HEK293 (cell line): ENCODE results near the gene SH3RF3.
A peak's percentile ranks its signal among the peaks of the same experiment; 100 is the strongest.

ENCODE experiments used
- CTCF ChIA-PET: fragments of 350-600 bp; formaldehyde crosslinking; extraction: SDS; loops from one replicate; lab custom pipeline; 2021; ENCODE audit warnings: antibody characterized with exemption; lab: Yijun Ruan, JAX
- POLR2A ChIA-PET: fragments of 300-600 bp; formaldehyde crosslinking; extraction: SDS; loops from one replicate; lab custom pipeline; 2020; ENCODE audit warnings: antibody characterized with exemption, inconsistent platforms; lab: Yijun Ruan, JAX
- H3K27ac ChIP-seq: fragments of 200-500 bp; sonication (Bioruptor generic); 2 replicates; pipeline ENCODE4 v1.5.1; 2014; ENCODE audit warnings: low read depth, low read length, control low read depth, inconsistent platforms; ENCODE audit errors: extremely low read depth
- H3K36me3 ChIP-seq, 2 experiments: fragments of 200-500 bp in 1 of 2; sonication (Bioruptor generic) in 1 of 2; 1 replicate in 1 of 2; 2 replicates in 1 of 2; pipeline ENCODE4 v1.5.1; 2014 to 2017; ENCODE audit warnings: inconsistent platforms in 2 of 2, low read length in 2 of 2; ENCODE audit not compliant: control insufficient read depth in 2 of 2, insufficient read depth in 1 of 2
- H3K4me1 ChIP-seq: fragments of 200-500 bp; sonication (Bioruptor generic); 2 replicates; pipeline ENCODE4 v1.5.1; 2014; ENCODE audit warnings: mild to moderate bottlenecking, low read length, inconsistent platforms; ENCODE audit not compliant: control insufficient read depth, insufficient read depth
- H3K4me3 ChIP-seq: 2 replicates; pipeline ENCODE4 v1.5.1; 2011; ENCODE audit warnings: low read depth, mild to moderate bottlenecking, control low read depth, low read length, moderate library complexity
- H3K9me3 ChIP-seq: fragments of 200-500 bp; sonication (Bioruptor generic); 2 replicates; pipeline ENCODE4 v1.5.1; 2014; ENCODE audit warnings: low read depth, low read length, inconsistent platforms; ENCODE audit not compliant: control insufficient read depth, insufficient read depth
- EGR2 ChIP-seq: fragments of 450-650 bp; formaldehyde crosslinking; IDR thresholded peaks from 2 replicates; pipeline ENCODE4 v1.5.1; 2016; ENCODE audit warnings: low read depth, missing biosample characterization, missing genetic modification characterization
- HOXD13 ChIP-seq: sonication (generic); formaldehyde crosslinking; IDR thresholded peaks from 2 replicates; pipeline ENCODE4 v1.8.0; 2022; ENCODE audit warnings: missing genetic modification reagents, borderline replicate concordance
- KLF16 ChIP-seq: fragments of 450-650 bp; formaldehyde crosslinking; IDR thresholded peaks from 2 replicates; pipeline ENCODE4 v1.5.1; 2017; ENCODE audit warnings: missing biosample characterization, missing genetic modification characterization
- ZFHX2 ChIP-seq: fragments of 450-650 bp; formaldehyde crosslinking; conservative IDR thresholded peaks from 2 replicates; pipeline ENCODE4 v1.5.1; 2016; ENCODE audit warnings: missing biosample characterization, missing genetic modification characterization
- ZIC2 ChIP-seq: fragments of 450-650 bp; formaldehyde crosslinking; IDR thresholded peaks from 2 replicates; pipeline ENCODE4 v1.5.1; 2016; ENCODE audit warnings: missing biosample characterization, missing genetic modification characterization
- ZNF140 ChIP-seq: fragments of 450-650 bp; formaldehyde crosslinking; IDR thresholded peaks from 2 replicates; pipeline ENCODE4 v1.5.1; 2016; ENCODE audit warnings: missing biosample characterization, missing genetic modification characterization
- ZNF18 ChIP-seq: fragments of 450-650 bp; formaldehyde crosslinking; IDR thresholded peaks from 2 replicates; pipeline ENCODE4 v1.5.1; 2016; ENCODE audit warnings: missing biosample characterization, missing genetic modification characterization
- ZNF2 ChIP-seq: fragments of 450-650 bp; formaldehyde crosslinking; IDR thresholded peaks from 2 replicates; pipeline ENCODE4 v1.5.1; 2016; ENCODE audit warnings: missing biosample characterization, missing genetic modification characterization
- ZNF24 ChIP-seq: fragments of 450-650 bp; formaldehyde crosslinking; IDR thresholded peaks from 2 replicates; pipeline ENCODE4 v1.5.1; 2016; ENCODE audit warnings: missing biosample characterization, missing genetic modification characterization
- ZNF274 ChIP-seq, 2 experiments: fragments of 200-500 bp in 1 of 2; fragments of 450-650 bp in 1 of 2; sonication (Bioruptor generic) in 1 of 2; formaldehyde crosslinking in 1 of 2; IDR thresholded peaks; 2 replicates each; pipeline versions ENCODE4 v1.5.1 to v1.6.1; 2014 to 2016; ENCODE audit warnings: borderline replicate concordance in 1 of 2, inconsistent platforms in 1 of 2, low read length in 1 of 2, missing biosample characterization in 1 of 2, missing genetic modification characterization in 1 of 2
- ZNF341 ChIP-seq: fragments of 450-650 bp; formaldehyde crosslinking; IDR thresholded peaks from 2 replicates; pipeline ENCODE4; 2016; ENCODE audit warnings: low read depth, missing biosample characterization, missing genetic modification characterization
- ZNF521 ChIP-seq: fragments of 450-650 bp; formaldehyde crosslinking; IDR thresholded peaks from 2 replicates; pipeline ENCODE4 v1.5.1; 2017; ENCODE audit warnings: missing biosample characterization, mild to moderate bottlenecking, missing genetic modification characterization
- ZNF544 ChIP-seq: fragments of 450-650 bp; formaldehyde crosslinking; IDR thresholded peaks from 2 replicates; pipeline ENCODE4 v1.5.0; 2017; ENCODE audit warnings: missing biosample characterization, missing genetic modification characterization
- ZNF580 ChIP-seq: fragments of 450-650 bp; formaldehyde crosslinking; IDR thresholded peaks from 2 replicates; pipeline ENCODE4 v1.5.1; 2016; ENCODE audit warnings: missing biosample characterization, missing genetic modification characterization
- ZNF654 ChIP-seq: fragments of 450-650 bp; formaldehyde crosslinking; IDR thresholded peaks from 2 replicates; pipeline ENCODE4 v1.5.1; 2016; ENCODE audit warnings: low read depth, missing biosample characterization, missing genetic modification characterization
- ZNF830 ChIP-seq: fragments of 450-650 bp; IDR thresholded peaks from 2 replicates; pipeline ENCODE4 v1.5.0; 2018; ENCODE audit warnings: missing biosample characterization, missing genetic modification characterization, low read depth, mild to moderate bottlenecking, moderate library complexity
- ZXDB ChIP-seq: fragments of 450-650 bp; formaldehyde crosslinking; IDR thresholded peaks from 2 replicates; pipeline ENCODE4 v1.5.1; 2016; ENCODE audit warnings: missing biosample characterization, missing genetic modification characterization

Gene SH3RF3

GRCh38 chr2:109264595-109265328 is 135.8 kb downstream of the SH3RF3 start:
- peaks cover 14% of the 10 kb centered on the region for H3K4me1 ChIP-seq
- no peak overlapping the region for H3K4me3 ChIP-seq
- ChIA-PET POLR2A (no interaction called here), CTCF (interaction anchor here (1.0 kb wide), 1 partner anchor 19 kb away, joined by 5 read pairs; no protein-coding TSS in a partner anchor)
- peak; percentile 29; the same call in 1 of the 2 replicates for TF ChIP-seq ZIC2
- 0 out of 2 replicates have a peak, but pooled peaks have one; percentile 32 for TF ChIP-seq ZNF341 (tag by site-specific recombination)
- peak; percentile 80 for TF ChIP-seq ZFHX2 (tag by site-specific recombination)
- TF ChIP-seq EGR2 = peak; percentile 73
- no peak for TF ChIP-seq HOXD13
- no peaks in the 10 kb centered on the region for H3K36me3 ChIP-seq
- H3K27ac ChIP-seq = no peak overlapping the region; the same call in 1 of the 2 replicates
- no peaks in the 10 kb centered on the region for H3K9me3 ChIP-seq

GRCh38 chr2:109265369-109265768 is 136.4 kb downstream of the SH3RF3 start:
- no peaks in the 10 kb centered on the region for H3K36me3 ChIP-seq
- ChIA-PET CTCF (no interaction called here), POLR2A (no interaction called here)
- no peak overlapping the region for H3K4me3 ChIP-seq
- H3K9me3 ChIP-seq = no peaks in the 10 kb centered on the region
- no peak for TF ChIP-seq ZNF544 (tag by site-specific recombination)
- TF ChIP-seq ZIC2 = 0 out of 2 replicates have a peak, but pooled peaks have one; percentile 1
- H3K4me1 ChIP-seq = peaks cover 14% of the 10 kb centered on the region
- H3K27ac ChIP-seq = no peak overlapping the region

GRCh38 chr2:109265953-109266352 is 136.9 kb downstream of the SH3RF3 start:
- no peak overlapping the region for H3K4me3 ChIP-seq
- POLR2A ChIA-PET = no interaction called here
- no peaks in the 10 kb centered on the region for H3K36me3 ChIP-seq
- CTCF ChIA-PET = no interaction called here
- peaks cover 11% of the 10 kb centered on the region for H3K4me1 ChIP-seq
- no peaks in the 10 kb centered on the region for H3K9me3 ChIP-seq
- no peak overlapping the region for H3K27ac ChIP-seq
- no peak for TF ChIP-seq ZNF24
- TF ChIP-seq ZNF2 (tag by site-specific recombination) = 0 out of 2 replicates have a peak, but pooled peaks have one; percentile 33
- TF ChIP-seq ZNF274 (IDR thresholded peaks at IDR 0.05; ENCODE audit: low read length) = no peak
- TF ChIP-seq ZNF274 (tag by site-specific recombination; IDR thresholded peaks at IDR 0.05; ENCODE audit: borderline replicate concordance) = no peak
- no peak for TF ChIP-seq ZNF830 (tag by site-specific recombination)
- no peak for TF ChIP-seq ZXDB (tag by site-specific recombination)
- TF ChIP-seq ZNF18 (tag by site-specific recombination) = peak; percentile 64; the same call in 1 of the 2 replicates
- TF ChIP-seq ZNF580 (tag by site-specific recombination) = no peak
- no peak for TF ChIP-seq ZNF140 (tag by site-specific recombination)
- no peak for TF ChIP-seq KLF16
- no peak for TF ChIP-seq ZNF521 (tag by site-specific recombination)

DNA sequence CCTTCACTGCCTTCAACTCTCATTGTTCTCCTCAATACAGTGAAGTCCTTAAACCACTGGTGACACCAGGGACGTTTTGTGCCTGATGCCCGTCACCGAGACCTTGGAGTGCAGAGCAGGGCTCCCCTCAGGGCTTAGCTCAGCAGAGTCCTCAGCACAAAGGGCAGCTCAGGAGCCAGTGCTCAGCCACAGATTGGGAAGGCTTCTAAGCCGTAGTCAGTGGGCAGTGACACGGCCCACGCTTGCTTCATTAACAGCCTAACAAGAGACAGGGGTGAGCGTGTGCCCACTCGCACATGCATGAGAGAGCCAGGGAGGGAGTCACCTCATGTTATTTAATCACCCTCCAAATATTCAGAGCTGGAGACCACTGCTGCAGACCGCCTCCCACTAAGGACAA is 137.5 kb downstream of the SH3RF3 start:
- Histone ChIP-seq H3K4me3 (no peak overlapping the region), H3K36me3 (no peaks in the 10 kb centered on the region), H3K4me1 (peaks cover 7% of the 10 kb centered on the region), H3K27ac (no peak overlapping the region), H3K9me3 (no peaks in the 10 kb centered on the region)
- TF ChIP-seq ZNF654 (tag by site-specific recombination) (no peak), EGR2 (peak; percentile 71), ZFHX2 (tag by site-specific recombination) (peak; percentile 78)
- ChIA-PET CTCF (no interaction called here), POLR2A (no interaction called here)
